ENCODE measurements around the gene CST9.

The CST9 gene

GRCh38 chr20:23568320-23568970 is 37.3 kb downstream of the CST9 start, which contains the start of gene CST9L:
Gene CST9L, minus strand, starts transcription at chr20:23568484. Its CDS starts 34 bp downstream, at chr20:23568450.
- Mint-ChIP-seq H3K4me1 (ENCODE audit: low read depth) (no peaks in the 10 kb centered on the region), H3K4me3 (no peak within 1 kb of the TSS), H3K27me3 (peaks cover 8% of the 10 kb centered on the region), H3K9me3 (no peaks in the 10 kb centered on the region), H3K27ac (no peak within 1 kb of the TSS), H3K36me3 (ENCODE audit: low read depth) (no peaks in the 10 kb centered on the region)

- Mint-ChIP-seq H3K4me1 (ENCODE audit: low read depth) (no peaks in the 10 kb centered on the region), H3K27ac (no peak overlapping the region), H3K9me3 (peaks cover 8% of the 10 kb centered on the region), H3K36me3 (ENCODE audit: low read depth) (no peaks in the 10 kb centered on the region), H3K27me3 (peaks cover 8% of the 10 kb centered on the region), H3K4me3 (no peak overlapping the region)
These were observed 39.4 kb downstream of the CST9 start for GRCh38 chr20:23566199-23566932.

GRCh38 chr20:23565503-23566045 is 40.1 kb downstream of the CST9 start:
- H3K4me3 Mint-ChIP-seq: no peak overlapping the region
- no peaks in the 10 kb centered on the region for H3K36me3 Mint-ChIP-seq (ENCODE audit: low read depth)
- H3K9me3 Mint-ChIP-seq: peaks cover 8% of the 10 kb centered on the region
- no peaks in the 10 kb centered on the region for H3K4me1 Mint-ChIP-seq (ENCODE audit: low read depth)
- peaks cover 8% of the 10 kb centered on the region for H3K27me3 Mint-ChIP-seq
- H3K27ac Mint-ChIP-seq: no peak overlapping the region

- Mint-ChIP-seq H3K27me3 (peaks cover 10% of the 10 kb centered on the region), H3K27ac (no peak overlapping the region)
These were observed 40.8 kb downstream of the CST9 start for GRCh38 chr20:23564927-23565326.

GRCh38 chr20:23562721-23563342 is 42.9 kb downstream of the CST9 start:
- Mint-ChIP-seq H3K36me3 (ENCODE audit: low read depth) (no peaks in the 10 kb centered on the region), H3K9me3 (peaks cover 8% of the 10 kb centered on the region), H3K27me3 (peaks cover 15% of the 10 kb centered on the region), H3K27ac (no peak overlapping the region), H3K4me1 (ENCODE audit: low read depth) (no peaks in the 10 kb centered on the region), H3K4me3 (no peak overlapping the region)

More at GRCh38 chr20:23564927-23565326, 40.8 kb downstream of the CST9 start:
- no peak overlapping the region for H3K4me3 Mint-ChIP-seq
- no peaks in the 10 kb centered on the region for H3K4me1 Mint-ChIP-seq (ENCODE audit: low read depth)
- H3K36me3 Mint-ChIP-seq (ENCODE audit: low read depth): no peaks in the 10 kb centered on the region
- H3K9me3 Mint-ChIP-seq: peaks cover 8% of the 10 kb centered on the region

- Mint-ChIP-seq H3K27me3 (peaks cover 12% of the 10 kb centered on the region), H3K36me3 (ENCODE audit: low read depth) (no peaks in the 10 kb centered on the region), H3K9me3 (peaks cover 5% of the 10 kb centered on the region), H3K27ac (no peak overlapping the region), H3K4me3 (no peak overlapping the region), H3K4me1 (ENCODE audit: low read depth) (no peaks in the 10 kb centered on the region)
These were observed 51.3 kb downstream of the CST9 start for GRCh38 chr20:23554401-23554800.
